Measurements from ENCODE around the gene DDIAS.
"Not testable (repeated sequence)": the region's sequence is repeated elsewhere in the genome, so short reads cannot be mapped to it uniquely, and the experiment has no call there.

The DDIAS gene

GRCh38 chr11:82901165-82901921, at the start of gene DDIAS:
TSS of gene DDIAS (plus strand) at chr11:82901736. CDS start at chr11:82914739, 13,003 bp downstream.
- DNase-seq, result peak; percentile 84 to 86

GRCh38 chr11:82854242-82854641, 47.3 kb upstream of the DDIAS start:
- DNase-seq, result no peak

GRCh38 chr11:82854916-82855315, 46.6 kb upstream of the DDIAS start:
- DNase-seq, result not testable (repeated sequence)

- no peak for DNase-seq
These were observed 45.9 kb upstream of the DDIAS start for GRCh38 chr11:82855616-82856015.

GRCh38 chr11:82857145-82857544, 44.4 kb upstream of the DDIAS start:
- DNase-seq, result no peak

GRCh38 chr11:82858133-82858532, 43.4 kb upstream of the DDIAS start:
- no peak for DNase-seq

GRCh38 chr11:82858556-82859091, 42.9 kb upstream of the DDIAS start:
- no peak for DNase-seq

- no peak for DNase-seq
These were observed 41.8 kb upstream of the DDIAS start for GRCh38 chr11:82859750-82860149.

GRCh38 chr11:82862379-82862778, 39.2 kb upstream of the DDIAS start:
- no peak for DNase-seq

- no peak for DNase-seq
These were observed 38.3 kb upstream of the DDIAS start for GRCh38 chr11:82863209-82863608.

- no peak for DNase-seq
These were observed 37.3 kb upstream of the DDIAS start for GRCh38 chr11:82864268-82864667.

GRCh38 chr11:82865841-82866240, 35.7 kb upstream of the DDIAS start:
- DNase-seq, result no peak

- DNase-seq, result peak; percentile 83 to 84
These were observed 33.9 kb upstream of the DDIAS start for GRCh38 chr11:82867495-82868082.

- no peak for DNase-seq
These were observed 31.9 kb upstream of the DDIAS start for GRCh38 chr11:82869657-82870056.

- DNase-seq, result no peak
These were observed 29.9 kb upstream of the DDIAS start for GRCh38 chr11:82871646-82872045.

- DNase-seq, result no peak
These were observed 29.0 kb upstream of the DDIAS start for GRCh38 chr11:82872377-82873150.

- no peak for DNase-seq
These were observed 27.6 kb upstream of the DDIAS start for GRCh38 chr11:82873919-82874333.

- DNase-seq, result no peak
These were observed 26.7 kb upstream of the DDIAS start for GRCh38 chr11:82874646-82875523.

GRCh38 chr11:82883853-82884252, 17.7 kb upstream of the DDIAS start:
- DNase-seq, result no peak

GRCh38 chr11:82889133-82890001, 12.2 kb upstream of the DDIAS start:
- no peak for DNase-seq

- DNase-seq, result no peak
These were observed 11.6 kb upstream of the DDIAS start for GRCh38 chr11:82890002-82890341.

- no peak for DNase-seq
These were observed 10.6 kb upstream of the DDIAS start for GRCh38 chr11:82890936-82891335.
